CD14-positive monocyte (primary cell): ENCODE results near the gene MED13L. TPM values are rescaled to one million over a fixed set of nuclear protein-coding genes. Genes with fewer than 3 reads are reported as not detected.

ENCODE experiments used
- DNase-seq, 3 donors: peaks; one replicate each; pipeline ENCODE4 v3.0.0-alpha.2; 2011 to 2022
- H2AFZ ChIP-seq: 2 replicates; pipeline ENCODE4 v1.6.0; 2012; ENCODE audit warnings: mild to moderate bottlenecking, low read depth, low read length, inconsistent platforms; ENCODE audit not compliant: insufficient read depth, poor library complexity, severe bottlenecking
- H3K27ac ChIP-seq, 2 donors: 1 replicate in 1 of 2; 2 replicates in 1 of 2; pipeline ENCODE4 v1.5.1; 2012 to 2013; ENCODE audit warnings: low read length in 2 of 2, control low read depth in 1 of 2, inconsistent platforms in 1 of 2, low read depth in 1 of 2, mild to moderate bottlenecking in 1 of 2
- H3K27me3 ChIP-seq, 2 donors: one replicate each; pipeline versions ENCODE4 v1.6.0 to v1.6.1; 2011 to 2013; ENCODE audit warnings: low read length in 2 of 2; ENCODE audit not compliant: control insufficient read depth in 2 of 2, insufficient read depth in 2 of 2
- H3K36me3 ChIP-seq, 2 donors: replicated peaks in 1 of 2; 1 replicate in 1 of 2; 2 replicates in 1 of 2; pipeline versions ENCODE4 v1.5.1 to v1.6.1; 2012 to 2013; ENCODE audit warnings: low read length in 2 of 2, control low read depth in 1 of 2, inconsistent platforms in 1 of 2, mild to moderate bottlenecking in 1 of 2; ENCODE audit not compliant: insufficient read depth in 2 of 2, control insufficient read depth in 1 of 2
- H3K4me1 ChIP-seq, 2 donors: 1 replicate in 1 of 2; 2 replicates in 1 of 2; pipeline versions ENCODE4 v1.5.1 to v1.6.1; 2012 to 2013; ENCODE audit warnings: low read length in 2 of 2, control low read depth in 1 of 2, inconsistent platforms in 1 of 2, mild to moderate bottlenecking in 1 of 2, moderate library complexity in 1 of 2; ENCODE audit not compliant: insufficient read depth in 2 of 2, control insufficient read depth in 1 of 2
- H3K4me2 ChIP-seq: replicated peaks from 2 replicates; pipeline ENCODE3; 2012; ENCODE audit warnings: low read length, moderate library complexity, mild to moderate bottlenecking; ENCODE audit not compliant: poor library complexity, severe bottlenecking; ENCODE audit errors: extremely low read depth
- H3K4me3 ChIP-seq, 3 experiments: fragments of 200-600 bp in 1 of 3; sonication (generic) in 1 of 3; replicated peaks in 1 of 3; 1 replicate in 2 of 3; 2 replicates in 1 of 3; pipeline ENCODE4 v1.5.1; 2011 to 2013; ENCODE audit warnings: low read length in 3 of 3, mild to moderate bottlenecking in 3 of 3, control low read depth in 2 of 3, low read depth in 2 of 3, inconsistent platforms in 1 of 3, moderate library complexity in 1 of 3
- H3K79me2 ChIP-seq: 2 replicates; pipeline ENCODE4 v1.6.0; 2012; ENCODE audit warnings: mild to moderate bottlenecking, control low read depth, inconsistent platforms, low read length, moderate library complexity; ENCODE audit not compliant: insufficient read depth
- H3K9ac ChIP-seq: 2 replicates; pipeline ENCODE4 v1.6.0; 2017; ENCODE audit warnings: low read length, mild to moderate bottlenecking; ENCODE audit not compliant: insufficient read depth, poor library complexity, severe bottlenecking
- H3K9me3 ChIP-seq, 2 donors: replicated peaks in 1 of 2; 1 replicate in 1 of 2; 2 replicates in 1 of 2; pipeline versions ENCODE4 v1.5.1 to v1.6.1; 2012 to 2013; ENCODE audit warnings: low read length in 2 of 2, control low read depth in 1 of 2; ENCODE audit not compliant: control insufficient read depth in 1 of 2, insufficient read depth in 1 of 2
- H4K20me1 ChIP-seq: 2 replicates; pipeline ENCODE4 v1.6.0; 2012; ENCODE audit warnings: mild to moderate bottlenecking, low read length, control low read depth, moderate library complexity; ENCODE audit not compliant: insufficient read depth
- H3K27ac Mint-ChIP-seq, 7 donors: one replicate each; pipeline ENCODE4 v1.8.0; 2020; ENCODE audit warnings: mild to moderate bottlenecking in 7 of 7, mixed read lengths in 7 of 7, moderate library complexity in 6 of 7, inconsistent platforms in 2 of 7
- H3K27me3 Mint-ChIP-seq, 3 donors: one replicate each; pipeline ENCODE4 v1.8.0; 2021 to 2022; ENCODE audit warnings: low read depth in 3 of 3, mild to moderate bottlenecking in 3 of 3, mixed read lengths in 3 of 3, moderate library complexity in 3 of 3, inconsistent platforms in 1 of 3
- H3K36me3 Mint-ChIP-seq, 2 donors: one replicate each; pipeline ENCODE4 v1.8.0; 2020; ENCODE audit warnings: mixed read lengths in 2 of 2, inconsistent platforms in 1 of 2, mild to moderate bottlenecking in 1 of 2
- H3K4me1 Mint-ChIP-seq: one replicate; pipeline ENCODE4 v1.8.0; 2020; ENCODE audit warnings: mild to moderate bottlenecking, mixed read lengths
- H3K4me3 Mint-ChIP-seq, 2 donors: one replicate each; pipeline ENCODE4 v1.8.0; 2020; ENCODE audit warnings: mild to moderate bottlenecking in 2 of 2, mixed read lengths in 2 of 2, moderate library complexity in 1 of 2
- H3K9me3 Mint-ChIP-seq, 7 donors: one replicate each; pipeline ENCODE4 v1.8.0; 2020 to 2022; ENCODE audit warnings: mixed read lengths in 7 of 7, mild to moderate bottlenecking in 6 of 7, moderate library complexity in 6 of 7, inconsistent platforms in 2 of 7
- CTCF ChIP-seq: fragments of 200-600 bp; IDR thresholded peaks from one replicate; pipeline ENCODE4 v1.8.0; 2022; ENCODE audit warnings: antibody characterized with exemption, mild to moderate bottlenecking
- WGBS: methylation state at CpG from one replicate; pipeline ENCODE4 v1.1.5; 2013; ENCODE audit warnings: missing lambda C conversion rate; ENCODE audit not compliant: insufficient coverage; 5-methylcytosine and 5-hydroxymethylcytosine counted together
- intact Hi-C, 2 donors: fragments of 100-400 bp; cut with micrococcal nuclease; formaldehyde crosslinking; loops; one replicate each; pipeline versions ENCODE4 v1.15.0 to v1.15.1; 2023
- polyA plus RNA-seq, 3 donors: library from polyadenylated mRNA; depleted of rRNA in 1 of 3; unstranded in 2 of 3; stranded (reverse) in 1 of 3; fragments of 300-500 nt in 2 of 3; fragments of >200 nt in 1 of 3; fragmentation: Illumina TruSeq in 2 of 3; gene quantifications; 1 replicate in 2 of 3; 2 replicates in 1 of 3; pipeline ENCODE4 v1.2.3, GENCODE V29; 2012 to 2021

The MED13L gene
- polyA plus RNA-seq, 3 donors, result 4.4 to 42.0 (median 7.5) TPM

GRCh38 chr12:115993737-115994136 lies 283.8 kb downstream of the MED13L start:
- no peak for DNase-seq
- WGBS, result 83% methylated on average over 1 of the region's 2 CpGs
- Histone ChIP-seq H3K4me3 (no peak overlapping the region), H3K4me1 (no peaks in the 10 kb centered on the region), H4K20me1 (peaks cover 88% of the 10 kb centered on the region), H3K4me2 (no peak overlapping the region), H3K79me2 (peaks cover 45% of the 10 kb centered on the region), H3K9me3 (no peaks in the 10 kb centered on the region), H3K9ac (no peak overlapping the region), H3K27me3 (no peaks in the 10 kb centered on the region), H3K27ac (no peak overlapping the region), H2AFZ (no peak overlapping the region), H3K36me3 (peaks cover 79 to 98% of the 10 kb centered on the region in 2 donors)
- intact Hi-C loops, result loop anchor here in 1 of 2 donors (10.0 kb wide), 1 partner anchor 711 kb away; no protein-coding TSS in a partner anchor
- H3K9me3 Mint-ChIP-seq, result no peaks in the 10 kb centered on the region
- peaks cover 10% of the 10 kb centered on the region for H3K4me1 Mint-ChIP-seq
- TF ChIP-seq CTCF, result no peak
- H3K27me3 Mint-ChIP-seq, result no peaks in the 10 kb centered on the region
- H3K27ac Mint-ChIP-seq, result peak overlapping the region in 1 of 7 donors; percentile 61
- no peak overlapping the region for H3K4me3 Mint-ChIP-seq
- H3K36me3 Mint-ChIP-seq, result peaks cover 65 to 82% of the 10 kb centered on the region in 2 donors

- intact Hi-C loops, result loop anchor here in 1 of 2 donors (10.0 kb wide), 1 partner anchor 715 kb away; no protein-coding TSS in a partner anchor
- H3K4me3 Mint-ChIP-seq, result no peak overlapping the region
- no CpG with 5 or more reads among the region's 3 CpGs for WGBS
Observed at GRCh38 chr12:115990241-115990640, 287.3 kb downstream of the MED13L start.

More at GRCh38 chr12:115990241-115990640, 287.3 kb downstream of the MED13L start:
- H3K27me3 ChIP-seq, result no peaks in the 10 kb centered on the region
- H3K36me3 Mint-ChIP-seq, result peaks cover 73 to 87% of the 10 kb centered on the region in 2 donors
- no peaks in the 10 kb centered on the region for H3K9me3 ChIP-seq
- H3K4me1 Mint-ChIP-seq, result peaks cover 8% of the 10 kb centered on the region
- no peak overlapping the region for H3K27ac Mint-ChIP-seq
- H3K27me3 Mint-ChIP-seq, result no peaks in the 10 kb centered on the region
- no peak overlapping the region for H3K4me2 ChIP-seq
- no peak overlapping the region for H3K9ac ChIP-seq
- peaks cover 85 to 100% of the 10 kb centered on the region in 2 donors for H3K36me3 ChIP-seq
- H4K20me1 ChIP-seq, result peaks cover 96% of the 10 kb centered on the region
- H3K4me3 ChIP-seq, result no peak overlapping the region
- DNase-seq, result no peak
- H3K27ac ChIP-seq, result peak overlapping the region in 1 of 2 donors; percentile 24
- no peaks in the 10 kb centered on the region for H3K9me3 Mint-ChIP-seq
- TF ChIP-seq CTCF, result no peak
- H3K79me2 ChIP-seq, result peaks cover 80% of the 10 kb centered on the region
- H2AFZ ChIP-seq, result no peak overlapping the region
- H3K4me1 ChIP-seq, result no peaks in the 10 kb centered on the region
